NCI-H510A (cell line): ENCODE data around the gene ADAMTS14.
"Not testable (repeated sequence)": the region's sequence is repeated elsewhere in the genome, so short reads cannot be mapped to it uniquely, and the experiment has no call there.

Experiments
- DNase-seq: peaks from one replicate; lab custom pipeline; 2025; lab: John Stamatoyannopoulos, UW

Gene ADAMTS14, protein sequence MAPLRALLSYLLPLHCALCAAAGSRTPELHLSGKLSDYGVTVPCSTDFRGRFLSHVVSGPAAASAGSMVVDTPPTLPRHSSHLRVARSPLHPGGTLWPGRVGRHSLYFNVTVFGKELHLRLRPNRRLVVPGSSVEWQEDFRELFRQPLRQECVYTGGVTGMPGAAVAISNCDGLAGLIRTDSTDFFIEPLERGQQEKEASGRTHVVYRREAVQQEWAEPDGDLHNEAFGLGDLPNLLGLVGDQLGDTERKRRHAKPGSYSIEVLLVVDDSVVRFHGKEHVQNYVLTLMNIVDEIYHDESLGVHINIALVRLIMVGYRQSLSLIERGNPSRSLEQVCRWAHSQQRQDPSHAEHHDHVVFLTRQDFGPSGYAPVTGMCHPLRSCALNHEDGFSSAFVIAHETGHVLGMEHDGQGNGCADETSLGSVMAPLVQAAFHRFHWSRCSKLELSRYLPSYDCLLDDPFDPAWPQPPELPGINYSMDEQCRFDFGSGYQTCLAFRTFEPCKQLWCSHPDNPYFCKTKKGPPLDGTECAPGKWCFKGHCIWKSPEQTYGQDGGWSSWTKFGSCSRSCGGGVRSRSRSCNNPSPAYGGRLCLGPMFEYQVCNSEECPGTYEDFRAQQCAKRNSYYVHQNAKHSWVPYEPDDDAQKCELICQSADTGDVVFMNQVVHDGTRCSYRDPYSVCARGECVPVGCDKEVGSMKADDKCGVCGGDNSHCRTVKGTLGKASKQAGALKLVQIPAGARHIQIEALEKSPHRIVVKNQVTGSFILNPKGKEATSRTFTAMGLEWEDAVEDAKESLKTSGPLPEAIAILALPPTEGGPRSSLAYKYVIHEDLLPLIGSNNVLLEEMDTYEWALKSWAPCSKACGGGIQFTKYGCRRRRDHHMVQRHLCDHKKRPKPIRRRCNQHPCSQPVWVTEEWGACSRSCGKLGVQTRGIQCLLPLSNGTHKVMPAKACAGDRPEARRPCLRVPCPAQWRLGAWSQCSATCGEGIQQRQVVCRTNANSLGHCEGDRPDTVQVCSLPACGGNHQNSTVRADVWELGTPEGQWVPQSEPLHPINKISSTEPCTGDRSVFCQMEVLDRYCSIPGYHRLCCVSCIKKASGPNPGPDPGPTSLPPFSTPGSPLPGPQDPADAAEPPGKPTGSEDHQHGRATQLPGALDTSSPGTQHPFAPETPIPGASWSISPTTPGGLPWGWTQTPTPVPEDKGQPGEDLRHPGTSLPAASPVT

DNA sequence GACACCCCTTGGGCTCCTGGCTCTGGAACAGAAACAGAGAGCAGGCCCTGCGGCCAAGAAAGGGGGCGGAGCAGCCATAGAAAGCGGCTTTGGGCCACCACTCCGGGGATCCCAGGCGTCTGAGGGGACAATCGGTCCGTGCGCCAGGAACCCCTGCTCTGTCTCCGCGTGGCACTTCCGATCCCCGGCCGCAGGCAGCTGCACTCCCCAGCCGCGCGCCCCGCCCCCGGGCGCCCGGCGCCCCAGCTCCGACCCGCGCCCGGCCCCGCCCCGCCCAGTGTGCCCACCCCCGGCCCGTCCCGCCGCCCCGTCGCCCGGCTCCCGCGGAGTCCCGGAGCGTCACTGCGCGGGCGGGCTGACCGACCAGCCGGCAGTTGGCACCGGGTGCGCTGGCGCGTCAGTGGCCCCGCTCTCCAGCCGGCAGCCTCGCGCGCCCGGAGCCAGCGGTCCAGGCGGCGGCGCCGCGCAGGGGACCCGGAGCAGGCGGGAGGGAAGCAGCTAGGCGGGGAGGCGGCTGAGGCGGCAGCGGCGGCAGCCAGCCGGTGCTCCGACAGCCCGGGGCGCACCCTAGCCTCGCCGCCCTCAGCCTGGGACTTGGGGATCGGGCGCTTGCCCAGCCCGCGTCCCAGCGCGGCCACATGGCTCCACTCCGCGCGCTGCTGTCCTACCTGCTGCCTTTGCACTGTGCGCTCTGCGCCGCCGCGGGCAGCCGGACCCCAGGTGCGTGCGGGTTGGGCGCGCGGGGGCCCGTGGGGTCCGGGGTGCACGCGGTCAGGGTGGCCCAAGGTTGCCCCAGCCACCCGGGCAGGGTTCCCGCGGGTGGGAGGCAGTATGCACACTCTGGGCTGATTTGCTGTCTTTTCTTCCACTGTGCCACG lies at the start of gene ADAMTS14:
ADAMTS14 (plus strand) TSS at position 342 of the 878 bp plus-strand sequence; CDS start at position 639, 297 bp downstream.
- no peak for DNase-seq

DNA sequence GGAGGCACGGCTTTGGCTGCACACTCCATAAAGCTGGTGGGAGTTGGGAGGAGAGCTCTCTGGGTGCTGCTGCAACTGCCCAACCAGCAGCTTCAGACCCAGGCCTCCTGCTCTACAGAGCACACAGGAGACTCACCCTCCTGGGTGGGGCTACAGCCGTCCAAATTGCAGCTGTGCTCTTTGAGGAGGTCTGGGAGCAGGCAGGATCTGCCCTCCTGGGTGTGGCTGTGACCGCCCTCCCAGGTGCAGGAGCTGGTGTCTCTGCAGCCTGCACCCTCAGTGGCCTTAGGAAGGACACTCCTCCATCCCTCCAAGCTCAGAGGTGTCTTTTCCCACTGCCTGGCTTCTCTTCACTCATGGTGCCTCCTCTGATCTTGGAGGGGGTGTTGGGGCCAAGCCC lies 49.8 kb upstream of the ADAMTS14 start:
- no peak for DNase-seq

DNA sequence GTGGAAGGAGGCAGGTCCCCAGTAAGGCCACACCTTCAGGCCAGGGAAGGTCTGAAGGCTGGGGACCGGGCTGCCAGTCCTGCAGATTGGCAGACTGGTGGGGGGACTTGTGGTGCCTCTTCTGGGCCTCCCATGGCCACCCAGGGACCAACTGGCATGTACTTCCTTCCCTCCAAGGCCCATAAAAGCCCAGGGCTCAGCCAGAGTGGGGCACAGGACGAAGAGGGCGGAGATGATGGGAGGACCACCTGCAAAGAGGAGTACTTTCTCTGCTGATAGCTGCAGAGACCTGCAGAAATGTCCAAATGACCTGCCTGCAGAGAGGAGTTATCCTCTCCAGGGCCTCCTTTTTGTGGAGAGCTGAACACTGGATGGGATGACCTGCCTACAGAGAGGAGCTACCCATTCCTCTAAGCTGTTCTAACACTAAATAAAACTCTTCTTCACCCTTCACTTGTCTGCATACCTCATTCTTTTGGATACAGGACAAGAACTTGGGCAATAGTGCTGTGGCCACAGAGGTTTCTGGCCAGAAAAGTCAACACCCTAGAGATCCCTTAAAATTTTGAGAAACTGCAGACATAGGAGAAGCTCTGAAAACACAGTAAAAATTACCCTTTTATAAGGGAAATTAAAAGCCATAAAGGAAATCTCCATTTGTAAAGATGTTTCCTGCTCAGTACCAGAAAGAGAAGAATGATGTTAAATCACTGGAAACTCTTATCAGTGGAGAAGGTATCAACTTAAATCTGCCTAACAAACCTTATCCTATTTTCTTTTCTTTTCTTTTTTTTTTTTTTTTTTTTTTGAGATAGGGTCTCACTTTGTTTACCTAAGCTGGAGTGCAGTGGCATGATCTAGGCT lies 49.1 kb upstream of the ADAMTS14 start:
- no peak for DNase-seq

DNA sequence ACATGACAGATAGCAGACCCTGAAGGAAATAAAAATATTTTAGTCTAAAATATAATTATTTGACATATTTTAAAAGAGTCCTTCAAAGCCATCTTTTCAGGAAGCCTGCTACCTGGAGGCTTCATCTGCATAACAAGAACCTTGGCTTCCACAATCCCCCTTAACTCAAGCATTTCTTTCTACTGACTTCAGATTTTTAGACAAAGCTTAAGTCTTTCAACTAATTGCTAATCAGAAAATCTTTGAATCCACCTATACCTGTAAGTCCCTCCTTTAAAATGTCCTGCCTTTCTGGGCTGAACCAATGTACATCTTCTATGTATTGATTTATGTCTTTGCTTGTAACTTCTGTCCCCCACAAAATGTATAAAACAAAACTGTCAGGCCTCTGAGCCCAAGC lies 46.2 kb upstream of the ADAMTS14 start:
- no peak for DNase-seq

DNA sequence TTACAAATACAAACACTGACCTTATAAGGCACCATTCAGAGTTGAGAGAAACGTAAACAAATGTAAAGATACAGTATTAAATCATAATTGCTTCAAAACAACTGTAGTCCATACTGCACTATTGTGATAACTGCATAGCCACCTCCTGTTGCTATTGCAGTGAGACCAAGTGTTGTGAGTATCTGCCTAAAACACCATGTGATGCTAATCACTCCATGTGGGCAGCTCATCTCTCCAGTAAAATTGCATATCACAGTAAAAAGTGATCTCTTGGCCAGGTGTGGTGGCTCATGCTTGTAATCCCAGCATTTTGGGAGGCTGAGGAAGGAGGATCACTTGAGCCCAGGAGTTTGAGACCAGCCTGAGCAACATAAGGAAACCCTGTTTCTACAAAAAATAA lies 43.0 kb upstream of the ADAMTS14 start:
- no peak for DNase-seq

DNA sequence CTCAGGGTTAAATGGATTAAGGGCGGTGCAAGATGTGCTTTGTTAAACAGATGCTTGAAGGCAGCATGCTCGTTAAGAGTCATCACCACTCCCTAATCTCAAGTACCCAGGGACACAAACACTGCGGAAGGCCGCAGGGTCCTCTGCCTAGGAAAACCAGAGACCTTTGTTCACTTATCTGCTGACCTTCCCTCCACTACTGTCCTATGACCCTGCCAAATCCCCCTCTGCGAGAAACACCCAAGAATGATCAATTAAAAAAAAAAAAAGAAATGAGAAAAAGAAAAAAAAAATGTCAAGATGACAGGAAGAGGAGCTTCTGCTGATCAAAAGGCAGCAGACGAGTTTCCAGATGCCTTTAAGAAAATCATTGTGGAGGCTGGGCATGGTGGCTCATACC lies 40.6 kb upstream of the ADAMTS14 start:
- DNase-seq: not testable (repeated sequence)

DNA sequence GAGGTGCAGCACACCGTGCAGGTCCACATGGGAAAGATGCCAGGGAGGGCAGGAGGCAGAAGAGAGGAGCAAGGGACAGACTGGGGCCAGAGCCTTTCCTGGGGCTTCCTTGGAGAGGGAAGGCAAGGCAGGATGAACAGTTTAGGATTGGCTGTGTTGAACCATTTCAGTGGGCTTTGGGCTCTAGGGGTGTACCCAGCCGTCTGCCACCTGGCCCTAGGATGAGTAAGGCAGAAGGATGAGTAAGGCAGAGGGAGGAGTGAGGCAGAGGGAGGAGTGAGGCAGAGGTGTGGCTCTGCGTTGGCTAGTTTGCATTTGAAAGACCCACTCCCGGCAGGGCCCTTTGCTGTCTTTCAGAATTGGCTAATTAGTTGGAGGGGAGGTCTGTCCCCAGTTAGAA lies 38.3 kb upstream of the ADAMTS14 start:
- DNase-seq: no peak

DNA sequence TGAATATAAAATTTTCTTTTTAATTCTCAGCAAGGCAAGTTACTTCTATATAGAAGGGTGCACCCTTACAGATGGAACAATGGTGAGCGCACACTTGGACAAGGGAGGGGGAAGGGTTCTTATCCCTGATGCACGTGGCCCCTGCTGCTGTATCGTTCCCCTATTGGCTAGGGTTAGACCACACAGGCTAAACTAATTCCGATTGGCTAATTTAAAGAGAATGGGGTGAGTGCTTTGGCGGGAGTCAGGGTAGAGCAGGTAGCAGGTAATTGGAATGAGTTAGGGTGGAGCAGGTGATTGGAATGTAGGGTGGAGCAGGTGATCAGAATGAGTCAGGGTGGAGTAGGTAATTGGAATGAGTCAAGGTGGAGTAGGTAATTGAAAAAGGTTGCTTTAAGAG lies 37.8 kb upstream of the ADAMTS14 start:
- DNase-seq: not testable (repeated sequence)

DNA sequence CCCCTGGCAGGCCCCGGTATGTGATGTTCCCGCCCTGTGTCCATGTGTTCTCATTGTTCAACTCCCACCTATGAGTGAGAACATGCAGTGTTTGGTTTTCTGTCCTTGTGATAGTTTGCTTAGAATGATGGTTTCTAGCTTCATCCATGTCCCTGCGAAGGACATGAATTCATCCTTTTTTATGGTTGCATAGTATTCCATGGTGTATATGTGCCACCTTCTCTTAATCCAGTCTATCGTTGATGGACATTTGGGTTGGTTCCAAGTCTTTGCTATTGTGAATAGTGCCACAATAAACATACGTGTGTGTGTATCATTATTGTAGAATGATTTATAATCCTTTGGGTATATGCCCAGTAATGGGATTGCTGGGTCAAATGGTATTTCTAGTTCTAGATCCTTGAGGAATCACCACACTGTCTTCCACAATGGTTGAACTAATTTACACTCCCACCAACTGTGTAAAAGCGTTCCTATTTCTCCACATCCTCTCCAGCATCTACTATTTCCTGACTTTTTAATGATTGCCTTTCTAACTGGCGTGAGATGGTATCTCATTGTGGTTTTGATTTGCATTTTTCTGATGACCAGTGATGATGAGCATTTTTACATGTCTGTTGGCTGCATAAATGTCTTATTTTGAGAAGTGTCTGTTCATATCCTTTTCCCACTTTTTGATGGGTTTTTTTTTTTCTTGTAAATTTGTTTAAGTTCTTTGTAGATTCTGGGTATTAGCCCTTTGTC lies 32.5 kb upstream of the ADAMTS14 start:
- DNase-seq: not testable (repeated sequence)

DNA sequence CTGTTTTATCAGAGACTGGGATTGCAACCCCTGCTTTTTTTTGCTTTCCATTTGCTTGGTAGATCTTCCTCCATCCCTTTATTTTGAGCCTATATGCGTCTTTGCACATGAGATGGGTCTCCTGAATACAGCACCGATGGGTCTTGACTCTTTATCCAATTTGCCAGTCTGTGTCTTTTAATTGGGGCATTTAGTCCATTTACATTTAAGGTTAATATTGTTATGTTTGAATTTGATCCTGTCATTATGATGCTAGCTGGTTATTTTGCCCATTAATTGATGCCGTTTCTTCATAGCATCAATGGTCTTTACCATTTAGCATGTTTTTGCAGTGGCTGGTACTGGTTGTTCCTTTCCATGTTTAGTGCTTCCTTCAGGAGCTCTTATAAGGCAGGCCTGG lies 29.0 kb upstream of the ADAMTS14 start:
- not testable (repeated sequence) for DNase-seq

DNA sequence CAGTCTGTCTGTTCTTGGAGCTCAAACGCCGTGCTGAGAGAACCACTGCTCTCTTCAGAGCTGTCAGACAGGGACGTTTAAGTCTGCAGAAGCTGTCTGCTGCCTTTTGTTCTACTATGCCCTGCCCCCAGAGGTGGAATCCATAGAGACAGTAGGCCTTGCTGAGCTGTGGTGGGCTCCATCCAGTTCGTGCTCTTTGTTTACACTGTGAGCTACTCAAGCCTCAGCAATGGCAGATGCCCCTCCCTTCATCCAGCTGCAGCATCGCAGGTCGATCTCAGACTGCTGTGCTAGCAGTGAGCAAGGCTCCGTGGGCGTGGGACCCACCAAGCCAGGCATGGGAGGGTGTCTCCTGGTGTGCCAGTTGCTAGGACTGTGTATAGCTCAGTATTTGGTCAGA lies 27.3 kb upstream of the ADAMTS14 start:
- DNase-seq: not testable (repeated sequence)

DNA sequence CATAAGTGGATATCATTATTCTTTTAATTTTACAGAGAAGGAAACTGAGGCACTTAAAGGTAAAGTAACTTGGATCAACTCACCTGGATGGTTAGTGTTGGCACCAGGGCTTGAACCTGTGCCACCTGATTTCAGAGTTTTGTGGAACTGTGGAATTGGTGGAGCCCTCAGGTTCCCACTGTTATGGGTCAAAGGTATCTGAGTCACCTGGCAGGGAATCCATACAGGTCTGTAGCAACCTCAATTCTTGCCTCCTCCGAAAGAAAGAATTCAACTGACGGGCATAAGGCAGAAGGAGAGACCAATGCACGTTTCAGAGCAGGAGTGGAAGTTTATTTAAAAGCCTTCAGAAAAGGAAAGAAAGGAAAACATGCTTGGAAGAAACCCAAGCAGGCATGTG lies 25.2 kb upstream of the ADAMTS14 start:
- no peak for DNase-seq

DNA sequence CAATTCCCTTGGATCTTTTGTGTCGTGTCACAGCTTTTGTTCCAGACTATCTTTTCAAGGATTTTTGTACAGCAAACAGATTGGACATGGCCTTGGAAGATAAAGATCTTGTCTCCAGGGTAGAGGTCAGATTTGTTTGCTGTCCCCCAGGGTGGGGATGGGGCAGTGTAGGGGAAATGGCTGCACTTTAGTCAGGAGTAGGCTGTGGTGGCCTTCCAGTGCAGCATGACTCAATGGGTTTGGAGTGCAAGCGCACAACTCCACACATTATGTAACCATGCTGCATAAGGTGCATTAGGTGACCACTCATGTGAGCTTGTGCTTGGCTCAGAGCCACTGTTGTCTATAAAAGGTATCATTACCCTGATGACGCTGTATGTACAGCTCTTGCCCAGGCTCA lies 23.9 kb upstream of the ADAMTS14 start:
- no peak for DNase-seq

DNA sequence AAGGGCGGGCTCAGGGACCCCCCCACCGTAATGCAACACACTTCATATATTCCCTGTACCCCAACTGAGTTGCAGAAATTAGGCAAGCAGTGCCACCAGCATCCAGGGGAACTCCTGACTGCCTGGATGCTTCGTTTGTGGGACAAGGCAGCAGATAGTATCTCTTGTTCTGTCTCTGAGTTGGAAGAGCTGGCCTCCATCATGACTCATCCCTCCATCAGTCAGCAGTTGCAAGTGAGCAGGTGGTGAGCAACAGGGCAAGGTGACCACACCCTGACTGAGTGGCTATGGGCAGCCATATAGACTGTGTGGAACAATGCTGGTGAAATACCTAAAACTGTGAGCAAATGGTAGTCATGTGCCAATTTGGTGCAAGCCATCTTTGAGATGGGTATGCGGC lies 22.8 kb upstream of the ADAMTS14 start:
- no peak for DNase-seq

DNA sequence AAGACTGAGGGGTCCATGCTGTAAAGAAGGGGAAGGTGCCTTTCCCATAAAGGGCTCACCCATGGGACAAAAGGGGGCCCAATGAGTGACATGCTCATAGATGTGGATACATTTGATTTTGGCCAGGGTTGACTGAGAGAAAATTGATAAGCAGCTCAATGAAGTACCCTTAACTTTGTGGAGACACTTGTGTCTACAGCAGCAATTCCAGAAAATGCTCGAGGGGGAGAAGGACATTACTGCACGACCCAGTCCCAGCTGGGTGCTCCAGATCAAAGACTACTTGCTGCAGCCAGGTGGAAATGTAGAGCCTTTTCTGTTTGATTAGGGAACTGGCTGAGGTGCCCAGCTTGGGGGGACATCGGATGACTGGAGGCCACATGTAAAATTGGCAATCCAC lies 22.2 kb upstream of the ADAMTS14 start:
- no peak for DNase-seq

DNA sequence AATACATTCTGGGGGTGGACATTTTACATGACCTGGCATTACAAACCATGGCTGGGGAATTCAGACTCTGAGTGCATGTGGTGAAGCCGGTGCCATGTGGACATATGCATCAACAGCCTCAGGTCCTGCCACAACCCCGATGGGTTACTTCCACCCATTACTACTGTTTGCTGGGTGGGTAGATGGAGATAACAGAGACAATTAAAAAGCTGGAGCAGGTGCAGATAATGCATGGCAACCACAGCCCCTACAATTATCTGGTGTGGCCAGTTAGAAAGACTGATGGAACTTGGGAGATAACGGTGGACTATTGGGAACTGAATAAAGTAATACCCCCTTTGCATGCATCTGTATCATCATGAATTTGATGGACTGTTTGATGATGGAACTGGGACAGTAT lies 21.6 kb upstream of the ADAMTS14 start:
- no peak for DNase-seq

DNA sequence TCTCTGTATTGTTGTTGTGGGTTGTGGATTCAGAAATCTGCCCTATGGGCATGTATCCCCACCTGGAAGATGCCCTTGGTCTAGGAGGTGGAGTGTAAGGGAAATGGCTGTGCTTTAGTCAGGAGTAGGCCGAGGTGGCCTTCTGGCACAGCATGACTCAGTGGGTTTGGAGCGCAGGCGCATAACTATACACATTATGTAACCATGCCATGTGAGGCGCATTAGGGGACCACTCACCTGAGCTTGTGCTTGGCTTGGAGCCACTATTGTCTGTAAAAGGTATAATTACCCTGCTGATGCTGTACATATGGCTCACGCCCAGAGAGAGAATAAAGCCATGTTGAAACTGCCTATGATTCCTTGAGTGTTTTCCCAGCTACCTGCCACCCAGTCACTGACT lies 20.6 kb upstream of the ADAMTS14 start:
- no peak for DNase-seq

DNA sequence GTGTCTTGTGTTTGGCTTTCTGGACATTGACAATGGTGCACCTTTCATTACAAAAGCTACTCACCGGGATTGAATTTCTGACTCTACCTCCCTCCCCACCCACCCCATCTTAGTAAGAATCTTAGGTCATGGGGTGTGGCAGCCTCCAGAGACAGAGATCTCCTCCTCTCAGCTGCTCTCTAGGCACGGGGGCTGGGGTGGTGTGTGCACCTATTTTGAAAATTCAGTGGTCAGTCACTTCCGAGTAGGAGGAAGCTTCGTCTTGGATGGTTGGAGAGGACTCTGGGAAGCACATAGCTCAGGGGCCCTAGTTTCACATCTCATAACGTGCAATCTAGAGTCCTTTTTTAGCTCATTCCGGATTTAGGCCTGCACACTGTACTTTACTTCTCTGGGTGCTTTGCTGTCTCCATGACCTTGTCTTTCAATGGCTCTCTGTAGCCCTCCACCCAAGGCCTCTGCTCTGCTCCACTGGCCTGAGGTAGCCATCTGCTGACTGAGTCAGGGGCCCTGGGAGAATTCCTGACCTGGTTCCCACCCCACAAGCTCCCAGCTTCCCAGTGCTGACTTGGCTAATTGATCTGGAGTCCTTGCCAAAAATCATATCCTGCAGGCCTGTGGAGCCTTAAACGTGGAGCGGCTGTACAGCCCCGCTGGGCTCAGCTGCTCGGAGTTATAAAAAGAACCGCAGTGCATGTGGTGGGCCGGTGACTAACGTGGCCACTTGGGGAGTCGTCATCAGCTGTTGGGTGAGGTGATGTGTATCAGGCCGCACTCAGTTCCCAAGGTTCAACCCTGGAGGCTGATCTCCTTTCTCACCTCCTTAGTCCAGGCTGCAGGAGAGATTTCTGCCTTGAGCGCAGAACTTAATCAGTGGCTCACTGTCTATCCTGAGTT lies 19.3 kb upstream of the ADAMTS14 start:
- no peak for DNase-seq

DNA sequence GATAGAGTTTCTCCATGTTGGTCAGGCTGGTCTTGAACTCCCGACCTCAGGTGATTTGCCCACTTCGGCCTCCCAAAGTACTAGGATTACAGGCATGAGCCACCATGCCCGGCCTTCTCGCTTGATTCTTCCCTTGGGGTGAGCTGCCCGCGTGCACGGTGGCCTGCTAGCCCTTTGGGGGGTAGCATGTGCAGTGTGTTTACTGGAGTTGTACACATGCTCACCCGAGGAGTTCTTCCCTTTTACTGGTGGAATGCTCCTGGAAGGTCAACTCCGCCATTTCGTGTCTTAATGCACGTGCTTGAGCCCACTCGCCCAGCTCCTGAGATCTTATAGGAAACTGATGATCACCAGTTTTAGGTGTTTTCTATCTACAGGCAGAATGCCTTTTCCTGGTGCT lies 17.0 kb upstream of the ADAMTS14 start:
- DNase-seq: no peak
